Chondrocyte (in vitro differentiated cells): ENCODE data around the gene ULBP2. TPM values are rescaled to one million over a fixed set of nuclear protein-coding genes. Genes with fewer than 3 reads are reported as not detected.
"Not testable (repeated sequence)": the region's sequence is repeated elsewhere in the genome, so short reads cannot be mapped to it uniquely, and the experiment has no call there.

ENCODE experiments used
- DNase-seq: peaks from one replicate; pipeline ENCODE4 v3.0.0; 2021; ENCODE audit warnings: mixed read lengths, low spot score
- H3K27ac Mint-ChIP-seq: one replicate; pipeline ENCODE4 v1.8.0; 2021; ENCODE audit warnings: mild to moderate bottlenecking, moderate library complexity, mixed read lengths; ENCODE audit not compliant: unreplicated experiment
- H3K27me3 Mint-ChIP-seq: 2 replicates; pipeline ENCODE4 v1.8.0; 2021; ENCODE audit warnings: low read depth, mixed read lengths
- H3K36me3 Mint-ChIP-seq: 2 replicates; pipeline ENCODE4 v1.8.0; 2021; ENCODE audit warnings: low read depth, mixed read lengths
- H3K4me1 Mint-ChIP-seq: 2 replicates; pipeline ENCODE4 v1.8.0; 2021; ENCODE audit warnings: low read depth, mild to moderate bottlenecking, mixed read lengths
- H3K4me3 Mint-ChIP-seq: one replicate; pipeline ENCODE4 v1.8.0; 2021; ENCODE audit warnings: mild to moderate bottlenecking, moderate library complexity, mixed read lengths; ENCODE audit not compliant: unreplicated experiment
- H3K9me3 Mint-ChIP-seq: 2 replicates; pipeline ENCODE4 v1.8.0; 2021; ENCODE audit warnings: low read depth, mixed read lengths
- CTCF ChIP-seq: fragments of 200-600 bp; sonication (generic); IDR thresholded peaks from 2 replicates; pipeline ENCODE4 v1.5.0; 2021; ENCODE audit warnings: antibody characterized with exemption, mild to moderate bottlenecking, moderate library complexity
- total RNA-seq: library from RNA; stranded (reverse); gene quantifications from 3 replicates; pipeline ENCODE4 v1.2.1, GENCODE V29; 2021

Gene ULBP2
- total RNA-seq, 1 donor from 2014 or later: 15.1 TPM

DNA sequence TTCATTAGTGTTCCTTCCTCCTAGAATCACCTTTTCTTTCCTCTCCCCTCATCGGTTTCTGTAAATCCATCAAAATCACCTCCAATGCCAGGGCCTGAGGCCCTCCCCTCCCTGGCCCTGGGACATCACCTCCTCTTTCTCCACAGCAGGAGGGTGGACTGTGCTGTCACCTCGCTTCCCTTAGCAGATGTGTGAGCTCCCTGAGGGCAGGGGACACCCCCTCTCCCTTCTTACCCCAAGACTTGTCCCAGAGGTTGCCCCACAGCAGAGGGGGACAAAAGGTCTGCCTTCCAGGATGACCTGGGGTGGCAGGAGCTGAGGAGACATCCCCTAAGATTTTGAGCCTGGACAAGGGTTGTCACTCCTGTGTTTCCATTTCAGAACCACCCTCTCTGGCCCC lies 27.8 kb downstream of the ULBP2 start:
- peaks cover 24% of the 10 kb centered on the region for H3K9me3 Mint-ChIP-seq
- peaks cover 34% of the 10 kb centered on the region for H3K36me3 Mint-ChIP-seq
- H3K27ac Mint-ChIP-seq: no peak overlapping the region
- TF ChIP-seq CTCF: no peak
- no peak for DNase-seq
- H3K4me3 Mint-ChIP-seq: no peak overlapping the region
- H3K27me3 Mint-ChIP-seq: peaks cover 8% of the 10 kb centered on the region
- peaks cover 15% of the 10 kb centered on the region for H3K4me1 Mint-ChIP-seq

- not testable (repeated sequence) for H3K27ac Mint-ChIP-seq, H3K4me1 Mint-ChIP-seq, H3K4me3 Mint-ChIP-seq
Measured at GRCh38 chr6:149974394-149974793, 32.6 kb downstream of the ULBP2 start.

DNA sequence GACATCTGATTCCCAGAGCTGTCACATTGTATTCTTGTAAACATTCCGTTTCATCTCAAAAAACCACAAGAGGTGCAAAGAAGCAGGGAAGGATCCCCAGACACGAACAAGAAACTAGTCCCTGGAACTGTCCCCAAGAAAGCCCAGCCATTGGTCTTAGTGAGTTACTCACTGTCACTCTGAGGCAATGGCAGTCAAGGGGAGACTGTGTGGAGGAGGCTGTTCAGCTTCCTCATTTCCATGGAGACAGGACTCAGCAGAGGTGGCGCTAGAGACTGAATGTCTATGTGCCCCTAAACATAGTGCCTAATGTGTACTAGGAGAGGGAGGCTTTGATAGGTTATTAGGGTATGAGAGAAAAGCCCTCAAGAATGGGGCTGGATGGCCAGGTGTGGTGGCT lies 33.0 kb downstream of the ULBP2 start:
- Mint-ChIP-seq H3K27me3 (peaks cover 39% of the 10 kb centered on the region), H3K4me3 (no peak overlapping the region), H3K27ac (no peak overlapping the region), H3K9me3 (peaks cover 24% of the 10 kb centered on the region), H3K4me1 (no peaks in the 10 kb centered on the region), H3K36me3 (peaks cover 24% of the 10 kb centered on the region)
- no peak for TF ChIP-seq CTCF
- no peak for DNase-seq

More at GRCh38 chr6:149974394-149974793, 32.6 kb downstream of the ULBP2 start:
- peaks cover 28% of the 10 kb centered on the region for H3K36me3 Mint-ChIP-seq
- H3K9me3 Mint-ChIP-seq: peaks cover 24% of the 10 kb centered on the region
- H3K27me3 Mint-ChIP-seq: peaks cover 36% of the 10 kb centered on the region
- not testable (repeated sequence) for DNase-seq

- H3K4me3 Mint-ChIP-seq: no peak overlapping the region
- no peak for DNase-seq
- no peak overlapping the region for H3K27ac Mint-ChIP-seq
- H3K4me1 Mint-ChIP-seq: no peaks in the 10 kb centered on the region
- peaks cover 20% of the 10 kb centered on the region for H3K36me3 Mint-ChIP-seq
- H3K9me3 Mint-ChIP-seq: peaks cover 21% of the 10 kb centered on the region
- no peak for TF ChIP-seq CTCF
- peaks cover 43% of the 10 kb centered on the region for H3K27me3 Mint-ChIP-seq
Measured at GRCh38 chr6:149975400-149975799, 33.6 kb downstream of the ULBP2 start.

GRCh38 chr6:149977221-149977620 lies 35.4 kb downstream of the ULBP2 start:
- H3K36me3 Mint-ChIP-seq: peaks cover 7% of the 10 kb centered on the region
- no peak for TF ChIP-seq CTCF
- H3K27ac Mint-ChIP-seq: no peak overlapping the region
- H3K9me3 Mint-ChIP-seq: peaks cover 12% of the 10 kb centered on the region
- H3K4me1 Mint-ChIP-seq: peaks cover 13% of the 10 kb centered on the region
- H3K4me3 Mint-ChIP-seq: no peak overlapping the region
- no peak for DNase-seq
- peaks cover 54% of the 10 kb centered on the region for H3K27me3 Mint-ChIP-seq

GRCh38 chr6:149978610-149979009 lies 36.8 kb downstream of the ULBP2 start:
- DNase-seq: no peak
- H3K9me3 Mint-ChIP-seq: peaks cover 3% of the 10 kb centered on the region
- TF ChIP-seq CTCF: no peak
- H3K36me3 Mint-ChIP-seq: peaks cover 5% of the 10 kb centered on the region
- H3K27me3 Mint-ChIP-seq: peaks cover 63% of the 10 kb centered on the region
- no peak overlapping the region for H3K4me3 Mint-ChIP-seq
- H3K27ac Mint-ChIP-seq: no peak overlapping the region
- peaks cover 13% of the 10 kb centered on the region for H3K4me1 Mint-ChIP-seq
